Umbilical cord (tissue), 2 donors: ENCODE results near the gene FXYD3. TPM values are rescaled to one million over a fixed set of nuclear protein-coding genes. Genes with fewer than 3 reads are reported as not detected.
A peak's percentile ranks its signal among the peaks of the same experiment; 100 is the strongest.

Experiments used
- DNase-seq: peaks from one replicate; pipeline ENCODE4 v3.0.0-alpha.2; 2015; ENCODE audit warnings: low spot score
- total RNA-seq: library from RNA; depleted of rRNA; stranded (reverse); fragments of >200 nt; gene quantifications from one replicate; pipeline ENCODE4 v1.2.3, GENCODE V29; 2014; ENCODE audit warnings: low replicate concordance; ENCODE audit not compliant: insufficient read depth

Gene FXYD3, protein sequence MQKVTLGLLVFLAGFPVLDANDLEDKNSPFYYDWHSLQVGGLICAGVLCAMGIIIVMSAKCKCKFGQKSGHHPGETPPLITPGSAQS
- total RNA-seq: 26.7 TPM

GRCh38 chr19:35115177-35115951 lies at the start of gene FXYD3:
Gene FXYD3, plus strand, starts transcription at chr19:35115823. Its CDS starts 3,554 bp downstream, at chr19:35119377.
- DNase-seq: no peak

- DNase-seq: no peak
These were observed 49.5 kb upstream of the FXYD3 start for GRCh38 chr19:35066121-35066520.

- DNase-seq: peak; percentile 91
These were observed 48.7 kb upstream of the FXYD3 start for GRCh38 chr19:35066691-35067563.

DNA sequence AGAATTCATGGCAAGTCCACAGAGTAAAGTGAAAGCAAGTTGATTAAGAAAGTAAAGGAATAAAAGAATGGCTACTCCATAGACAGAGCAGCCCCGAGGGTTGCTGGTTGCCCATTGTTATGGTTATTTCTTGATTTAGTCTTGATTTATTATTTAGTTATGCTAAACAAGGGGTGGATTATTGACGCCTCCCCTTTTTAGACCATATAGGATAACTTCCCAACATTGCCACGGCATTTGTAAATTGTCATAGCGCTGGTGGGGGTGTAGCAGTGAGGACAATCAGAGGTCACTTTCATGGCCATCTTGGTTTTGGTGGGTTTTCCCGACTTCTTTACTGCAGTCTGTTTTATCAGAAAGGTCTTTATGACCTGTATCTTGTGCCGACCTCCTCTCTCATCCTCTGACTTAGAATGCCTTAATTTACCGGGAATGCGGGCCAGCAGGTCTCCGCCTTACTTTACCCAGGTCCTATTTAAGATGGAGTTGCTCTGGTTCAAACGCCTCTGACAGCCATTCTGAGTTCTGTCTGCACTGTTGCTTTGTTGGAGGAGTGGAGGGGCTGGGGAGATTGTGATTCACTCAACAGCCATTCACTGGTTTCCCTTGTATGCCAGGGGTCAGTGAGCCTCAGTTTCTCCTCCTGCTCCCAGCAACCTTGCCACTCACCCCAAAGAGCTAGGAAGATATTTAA lies 46.5 kb upstream of the FXYD3 start:
- no peak for DNase-seq

DNA sequence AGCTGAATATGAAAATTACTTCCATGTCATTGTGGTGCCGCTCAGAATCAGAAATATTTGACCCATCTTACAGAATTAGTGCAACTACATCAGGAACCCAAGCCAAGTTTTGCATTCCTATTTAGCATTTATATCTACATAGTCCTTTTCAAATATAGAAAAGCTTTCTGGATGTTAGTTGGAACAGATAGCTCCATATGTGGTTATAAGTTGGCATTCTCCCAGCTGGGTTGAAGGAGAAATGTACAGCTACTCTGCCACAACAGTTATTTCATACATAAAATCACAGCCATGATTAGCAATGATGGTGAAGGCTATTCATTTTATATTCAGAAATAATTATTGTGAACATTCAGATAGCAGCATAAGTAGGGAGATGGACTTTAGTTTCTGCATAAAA lies 45.9 kb upstream of the FXYD3 start:
- peak; percentile 85 for DNase-seq

DNA sequence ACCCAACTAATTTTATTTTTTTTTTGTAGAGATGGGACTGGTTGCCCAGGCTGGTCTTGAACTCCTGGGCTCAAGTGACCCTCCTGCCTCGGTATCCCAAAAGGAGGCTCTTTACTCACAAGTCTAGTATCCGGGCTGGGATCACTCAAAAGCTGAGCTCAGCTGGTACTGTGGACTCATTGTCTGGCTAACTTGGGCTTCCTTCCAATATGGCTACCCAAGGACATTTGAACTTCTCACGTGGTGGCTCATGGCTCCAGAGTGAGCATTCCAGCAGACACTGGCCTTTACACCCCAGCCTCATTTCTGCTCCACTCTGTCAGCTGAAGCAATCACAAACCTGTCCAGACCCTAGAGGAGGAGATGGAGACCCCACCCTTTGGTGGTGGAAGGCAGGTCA lies 45.2 kb upstream of the FXYD3 start:
- no peak for DNase-seq

GRCh38 chr19:35073516-35073915 lies 42.1 kb upstream of the FXYD3 start:
- DNase-seq: no peak

DNA sequence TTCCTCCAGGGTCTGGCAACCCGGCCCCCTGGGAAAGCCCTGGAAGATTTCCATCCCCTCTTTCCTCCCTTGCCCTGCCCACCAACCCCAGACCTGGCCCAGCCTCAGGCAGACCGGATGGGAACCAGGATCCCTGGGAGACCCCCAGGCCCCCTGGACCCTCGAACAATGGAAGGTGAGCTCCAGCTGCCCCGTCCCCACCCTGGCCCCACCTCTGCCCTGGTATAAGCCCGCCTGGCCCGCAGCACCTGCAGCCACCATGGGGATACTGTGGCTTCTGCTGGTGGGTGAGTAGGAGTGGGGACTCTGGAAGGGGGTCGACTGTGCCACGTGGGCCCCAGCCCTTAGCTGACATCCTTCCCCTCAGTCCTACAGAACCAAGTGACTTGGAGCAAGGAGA lies 41.7 kb upstream of the FXYD3 start:
- no peak for DNase-seq

- no peak for DNase-seq
These were observed 41.0 kb upstream of the FXYD3 start for GRCh38 chr19:35074426-35075201.

- DNase-seq: no peak
These were observed 40.2 kb upstream of the FXYD3 start for GRCh38 chr19:35075202-35076025.

DNA sequence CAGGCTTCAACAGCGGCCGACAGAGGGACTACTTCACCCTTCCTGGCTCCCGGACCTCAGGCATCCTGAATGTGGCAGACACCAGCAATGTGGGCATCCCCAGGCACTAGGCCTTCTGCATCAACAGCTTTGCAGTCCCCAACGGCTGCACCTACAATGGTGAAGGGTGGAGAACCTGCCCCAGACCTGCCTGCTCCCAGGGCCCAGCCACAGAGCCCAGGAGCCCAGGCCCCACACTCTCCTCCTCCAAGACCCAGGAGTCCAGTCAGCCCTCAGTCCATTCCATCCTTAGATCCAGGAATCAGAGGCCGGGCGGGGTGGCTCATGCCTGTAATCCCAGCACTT lies 39.6 kb upstream of the FXYD3 start:
- DNase-seq: no peak

- DNase-seq: no peak
These were observed 39.0 kb upstream of the FXYD3 start for GRCh38 chr19:35076657-35077056.

GRCh38 chr19:35077411-35078223 lies 38.0 kb upstream of the FXYD3 start:
- DNase-seq: no peak

DNA sequence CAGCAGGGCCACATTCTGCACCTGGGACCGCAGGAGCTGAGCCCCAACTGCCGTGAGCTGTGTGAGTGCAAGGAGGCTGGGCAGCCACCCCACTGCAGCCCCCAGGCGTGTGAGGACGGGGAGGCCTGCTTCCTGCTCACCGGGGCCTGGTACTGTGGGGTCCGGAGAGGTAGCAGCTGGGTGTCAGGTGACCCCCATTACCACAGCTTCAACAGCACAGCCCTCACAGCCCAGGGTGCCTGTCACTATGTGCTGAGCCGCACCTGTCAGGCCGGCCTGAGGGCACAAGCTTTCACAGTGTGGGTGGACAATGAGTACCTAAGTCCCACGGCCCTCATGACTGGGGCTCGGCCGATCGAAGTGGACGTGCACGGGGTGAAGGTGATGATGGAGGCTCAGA lies 35.8 kb upstream of the FXYD3 start:
- DNase-seq: no peak

DNA sequence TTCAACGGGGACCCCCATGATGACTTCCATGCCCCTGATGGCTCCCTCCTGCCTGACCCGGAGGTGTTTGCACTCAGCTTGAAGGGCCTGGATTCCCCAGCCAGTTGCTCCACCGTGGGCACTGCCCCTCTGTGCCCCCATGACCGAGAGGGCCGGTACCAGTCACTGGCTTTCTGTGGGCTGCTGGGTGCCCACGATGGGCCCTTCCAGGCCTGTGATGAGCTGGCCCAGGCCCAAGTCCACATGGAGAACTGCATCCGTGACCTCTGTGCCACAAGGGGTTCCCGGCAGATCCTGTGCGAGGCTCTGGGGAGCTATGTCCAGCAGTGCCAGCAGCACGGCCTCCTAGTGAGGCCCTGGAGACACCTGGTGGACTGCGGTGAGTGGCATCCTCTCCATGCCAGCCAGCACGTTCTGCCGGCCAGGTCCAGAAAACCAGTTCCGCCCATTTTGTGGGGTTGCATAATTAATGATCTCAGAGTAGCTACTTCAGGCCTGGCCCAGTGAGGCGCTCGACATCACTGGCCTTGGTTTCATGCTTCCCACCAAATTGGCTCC lies 34.9 kb upstream of the FXYD3 start:
- no peak for DNase-seq

DNA sequence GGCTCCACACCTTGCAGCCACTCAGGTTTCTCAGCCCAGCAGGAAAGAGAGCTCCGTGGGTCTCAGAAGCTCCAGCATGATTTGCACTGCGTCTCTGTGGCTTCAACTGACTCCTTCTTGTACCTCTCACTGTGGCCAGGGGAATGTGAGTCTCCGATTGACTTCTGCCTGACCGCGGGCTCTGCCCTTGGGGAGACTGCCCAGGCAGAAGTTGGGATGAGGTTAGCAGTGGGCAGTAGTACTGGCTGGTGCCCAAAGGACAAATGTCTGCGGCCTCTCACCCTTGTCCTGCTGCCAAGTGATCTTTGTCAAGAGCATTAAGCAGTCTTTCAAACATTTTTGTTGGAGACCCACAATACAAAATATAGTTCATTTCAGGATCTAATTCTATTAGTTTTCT lies 34.4 kb upstream of the FXYD3 start:
- no peak for DNase-seq

GRCh38 chr19:35083691-35084508 lies 31.7 kb upstream of the FXYD3 start:
- DNase-seq: no peak

DNA sequence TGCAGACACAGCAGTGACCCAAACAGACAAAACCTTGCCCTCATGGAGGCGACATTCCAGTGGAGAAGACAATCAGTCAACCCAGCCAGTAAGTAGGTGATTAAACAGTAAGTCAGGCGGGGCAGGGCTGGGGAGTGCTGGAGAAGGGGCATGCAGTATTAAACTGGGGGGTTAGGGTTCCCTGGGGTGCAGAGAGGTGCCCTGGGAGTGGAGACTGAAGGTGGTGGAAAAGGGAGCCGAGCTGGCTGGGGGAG lies 31.2 kb upstream of the FXYD3 start:
- no peak for DNase-seq

DNA sequence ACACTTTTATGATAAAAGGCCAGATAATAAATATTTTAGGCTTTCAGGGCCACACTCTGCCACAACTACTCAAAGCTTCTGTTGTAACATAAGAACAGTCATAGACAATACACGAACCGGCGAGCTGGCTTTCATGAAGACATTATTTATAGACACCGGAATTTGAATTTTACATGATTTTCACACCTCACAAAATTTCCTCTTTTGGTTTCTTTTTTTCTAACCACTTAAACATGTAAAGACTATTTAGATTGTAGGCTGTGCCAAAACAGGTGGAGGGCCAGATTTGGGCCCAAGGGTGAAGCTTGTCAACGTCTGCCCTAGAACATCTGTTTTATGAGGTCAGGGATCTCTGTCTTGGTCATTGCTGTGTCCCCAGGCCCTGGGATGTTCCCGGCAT lies 29.7 kb upstream of the FXYD3 start:
- no peak for DNase-seq
